ENCODE results near the gene FMO3.

The FMO3 gene

DNA sequence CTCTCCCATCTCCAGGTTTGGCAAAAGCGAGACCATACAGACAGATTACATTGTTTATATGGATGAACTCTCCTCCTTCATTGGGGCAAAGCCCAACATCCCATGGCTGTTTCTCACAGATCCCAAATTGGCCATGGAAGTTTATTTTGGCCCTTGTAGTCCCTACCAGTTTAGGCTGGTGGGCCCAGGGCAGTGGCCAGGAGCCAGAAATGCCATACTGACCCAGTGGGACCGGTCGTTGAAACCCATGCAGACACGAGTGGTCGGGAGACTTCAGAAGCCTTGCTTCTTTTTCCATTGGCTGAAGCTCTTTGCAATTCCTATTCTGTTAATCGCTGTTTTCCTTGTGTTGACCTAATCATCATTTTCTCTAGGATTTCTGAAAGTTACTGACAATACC, 26.4 kb downstream of the FMO3 start:
- DNase-seq, result no peak

DNA sequence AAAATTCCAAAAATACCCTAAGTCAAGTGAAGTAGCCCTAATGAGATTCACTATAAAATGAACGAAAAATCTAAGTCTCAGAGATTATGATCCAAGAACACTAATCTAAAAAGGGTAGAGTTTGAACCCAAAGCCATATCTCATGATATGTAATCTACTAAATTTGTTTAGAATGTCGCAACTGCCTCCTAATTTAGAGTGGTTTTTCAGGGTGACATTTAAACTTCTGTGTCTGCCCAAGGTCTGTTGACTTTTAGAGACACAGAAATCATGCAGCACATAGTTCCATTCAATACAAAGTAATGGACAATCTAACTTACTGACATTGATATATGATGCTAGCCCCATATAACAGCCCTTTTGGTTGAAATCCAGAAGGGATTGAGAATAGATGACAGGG, 28.9 kb downstream of the FMO3 start:
- DNase-seq, result no peak

DNA sequence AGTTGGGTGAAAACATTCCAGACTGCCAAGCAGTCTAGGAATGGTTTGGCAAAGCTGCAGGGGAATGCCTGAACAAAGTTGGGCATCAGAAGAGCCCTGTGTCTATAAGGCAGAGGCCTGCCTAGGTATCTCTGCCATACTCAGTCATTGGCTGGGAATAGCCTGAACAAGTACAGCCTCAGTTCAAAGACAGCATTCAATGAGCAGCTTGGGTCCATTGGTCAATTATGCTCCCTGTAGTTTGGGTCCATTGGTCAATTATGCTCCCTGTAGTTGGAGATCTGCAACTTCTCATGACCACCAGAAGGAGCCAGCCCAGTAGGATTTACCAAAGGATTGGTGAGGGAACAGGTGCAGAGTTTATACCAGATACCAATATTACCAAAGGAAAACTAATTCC, 31.6 kb downstream of the FMO3 start:
- DNase-seq, result no peak

DNA sequence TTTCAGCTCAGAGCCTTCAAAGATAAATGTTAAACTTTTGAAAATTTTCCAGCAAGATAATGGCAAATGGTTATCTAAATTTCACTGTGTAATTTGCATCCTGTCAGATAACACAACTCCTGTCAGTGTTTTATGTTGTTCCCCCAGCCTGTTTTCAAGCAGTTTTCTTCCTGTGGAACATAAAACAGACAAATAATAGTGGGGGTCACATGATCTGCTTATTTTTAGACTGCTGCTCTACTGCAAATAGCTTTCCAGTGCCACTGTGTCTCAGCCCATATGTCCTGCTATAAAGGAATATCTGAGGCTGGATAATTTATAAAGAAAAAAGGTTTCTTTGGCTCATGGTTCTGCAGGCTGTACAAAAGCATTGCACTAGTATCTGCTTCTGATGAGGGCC, 32.2 kb downstream of the FMO3 start:
- no peak for DNase-seq

DNA sequence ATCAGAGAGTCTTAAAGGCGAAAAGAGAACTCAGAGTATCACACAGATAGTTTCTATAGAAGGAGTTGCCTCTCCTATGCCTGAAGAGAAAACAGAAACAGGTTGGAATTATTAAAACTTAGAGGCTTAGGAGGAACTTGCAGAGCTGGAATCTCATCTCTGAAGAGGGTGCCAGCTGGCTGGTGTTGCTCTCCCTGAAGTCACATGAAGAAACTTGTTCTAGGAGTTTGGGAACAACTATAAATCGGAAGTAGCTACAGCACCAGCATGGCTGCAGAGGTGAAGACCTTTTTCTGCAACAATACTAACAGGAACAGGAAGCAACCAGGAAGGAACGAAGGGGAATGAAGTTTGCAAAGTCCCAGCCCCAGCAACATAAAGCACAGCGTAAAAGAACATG, 35.8 kb downstream of the FMO3 start:
- DNase-seq, result no peak

DNA sequence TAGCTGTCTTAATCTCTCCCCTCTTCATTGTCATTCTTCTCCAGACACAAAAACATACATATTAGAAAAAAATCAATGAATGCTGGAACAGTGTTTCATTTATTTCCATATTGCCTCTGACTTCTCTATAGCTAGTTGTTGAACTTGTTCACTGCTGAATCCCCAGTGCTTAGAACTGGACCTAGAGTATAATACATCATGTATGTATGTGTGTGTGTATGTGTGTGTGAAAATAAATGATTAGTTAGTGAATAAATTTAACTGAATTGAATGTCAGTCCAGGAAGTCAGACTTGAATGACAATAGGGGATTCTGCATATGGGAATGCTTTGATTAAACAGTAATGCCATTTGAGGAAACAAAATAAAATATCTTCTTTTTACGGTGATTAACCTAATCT, 36.4 kb downstream of the FMO3 start:
- DNase-seq, result no peak

DNA sequence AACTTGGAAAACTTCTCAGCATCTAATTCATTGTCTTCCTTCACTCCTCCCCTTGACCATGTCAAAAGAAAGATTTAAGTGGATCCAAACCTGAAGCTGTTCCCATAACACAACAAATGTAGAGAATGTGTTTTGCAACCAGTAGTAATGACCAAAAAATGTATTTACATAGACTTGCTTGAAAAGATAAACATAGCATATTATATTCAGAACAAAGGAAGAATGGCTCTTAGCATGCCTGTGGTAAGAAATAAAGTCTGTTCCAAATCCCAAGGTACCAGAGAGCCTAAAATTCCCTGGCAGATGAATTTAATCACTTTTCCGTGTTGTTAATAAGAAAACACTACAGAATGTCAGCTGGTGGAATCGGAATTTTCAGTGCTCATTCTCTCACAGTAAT, 36.8 kb downstream of the FMO3 start:
- DNase-seq, result no peak

DNA sequence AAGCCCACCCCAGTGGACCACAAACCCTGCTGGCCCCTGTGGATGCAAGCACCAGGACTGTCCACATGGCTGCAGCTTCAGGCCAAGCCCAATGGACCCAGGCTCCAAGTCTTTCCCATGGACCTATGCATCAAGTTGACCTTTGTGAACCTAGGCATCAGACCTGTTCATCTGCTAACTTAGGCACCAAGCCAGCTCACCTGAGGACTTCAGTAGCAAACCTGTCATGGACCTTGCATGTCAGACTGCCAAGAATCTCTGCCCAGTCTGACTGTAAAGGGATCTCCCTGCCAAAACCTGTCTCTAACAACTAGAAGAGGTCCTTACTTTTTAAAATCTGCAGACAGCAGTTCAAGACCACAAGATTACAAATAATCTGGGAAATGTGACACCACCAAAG, 37.8 kb downstream of the FMO3 start:
- no peak for DNase-seq

DNA sequence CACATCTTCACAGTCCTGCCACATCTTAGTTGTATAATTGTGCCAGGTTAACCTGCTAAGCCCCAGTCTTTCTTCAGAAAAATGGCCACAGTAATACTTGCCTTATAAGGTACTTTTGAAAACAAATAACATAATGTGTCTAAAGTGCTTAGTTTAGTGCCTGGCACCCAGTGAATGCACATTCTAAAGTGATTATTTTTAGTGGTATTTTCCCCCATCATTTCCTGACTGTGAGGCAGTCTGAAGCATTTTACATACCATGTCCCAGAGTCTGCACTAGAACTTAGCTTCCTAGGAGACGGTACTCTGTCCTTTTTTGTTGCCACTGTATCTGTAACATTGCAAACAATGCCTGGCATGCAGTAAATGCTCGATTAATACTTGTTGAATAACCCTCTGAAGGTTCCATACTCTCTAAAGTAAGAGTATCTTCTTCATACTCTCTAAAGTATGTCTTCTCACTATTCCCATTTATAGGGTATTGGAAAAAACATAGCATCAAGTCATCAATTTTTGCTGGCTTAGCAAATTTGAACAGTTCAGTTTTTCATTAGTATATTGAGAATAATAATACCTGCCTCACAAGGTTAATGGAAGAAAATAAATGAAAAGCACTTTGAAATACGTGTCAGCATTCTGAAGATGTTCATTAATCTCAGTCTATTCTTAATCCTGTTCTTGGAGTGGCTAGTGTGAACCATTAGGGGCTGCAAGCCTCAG, 43.7 kb downstream of the FMO3 start:
- no peak for DNase-seq

DNA sequence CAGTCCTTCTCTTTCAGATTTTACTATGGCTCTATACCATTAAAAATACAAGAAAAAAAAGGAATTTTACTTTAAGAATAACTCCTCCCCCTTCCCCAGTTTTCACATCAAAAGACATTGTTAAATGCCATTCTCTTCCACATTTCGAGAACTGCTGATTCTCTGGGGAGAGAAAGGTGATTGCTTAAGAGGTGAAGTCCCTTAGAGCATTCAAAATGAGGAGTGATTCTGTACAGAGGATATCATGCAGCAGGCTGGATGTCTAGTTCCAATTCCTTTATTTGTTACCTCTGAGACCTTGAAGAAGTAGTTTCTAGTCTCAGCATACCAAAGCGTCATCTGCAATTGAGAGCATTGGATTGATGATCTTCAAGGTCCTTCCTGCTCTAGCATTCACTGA, 46.9 kb downstream of the FMO3 start:
- DNase-seq, result no peak

DNA sequence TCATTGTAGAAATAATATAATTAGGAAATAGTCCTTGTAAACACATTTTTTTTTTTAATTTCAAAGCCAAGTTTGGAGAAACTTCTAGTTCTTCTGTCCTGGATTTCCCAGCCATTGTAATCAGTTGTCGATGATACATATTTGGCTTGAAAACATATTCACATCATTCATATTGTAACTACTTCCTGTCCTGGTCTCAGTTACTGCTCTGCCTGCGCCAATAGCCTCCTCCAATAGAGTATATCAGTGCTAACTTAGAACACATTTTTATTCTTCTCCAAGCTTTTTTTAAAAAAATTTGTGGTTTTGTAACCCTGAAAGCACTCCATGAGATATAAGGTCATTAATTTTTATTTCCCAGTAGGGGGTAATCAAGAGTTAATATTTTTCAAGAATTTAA, 48.3 kb downstream of the FMO3 start:
- DNase-seq, result no peak

DNA sequence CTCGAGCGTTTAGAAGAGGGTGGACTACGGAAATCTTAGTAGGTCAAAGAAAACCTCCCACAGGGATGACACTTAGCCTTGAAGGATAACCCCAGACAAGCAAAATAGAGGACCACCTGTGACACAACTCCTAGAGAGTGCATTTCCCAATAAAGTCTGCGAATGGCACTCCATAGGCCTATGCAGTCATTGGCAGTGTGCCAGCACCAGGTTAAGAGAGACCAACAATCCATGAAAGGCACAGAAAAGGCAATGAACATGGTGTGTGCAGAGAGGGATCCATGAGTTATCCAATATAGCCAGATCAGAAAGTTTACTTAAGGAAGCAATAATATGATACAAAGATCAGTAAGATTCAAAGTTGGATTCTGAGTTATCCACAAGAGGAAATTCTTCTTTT, 49.2 kb downstream of the FMO3 start:
- DNase-seq, result no peak

DNA sequence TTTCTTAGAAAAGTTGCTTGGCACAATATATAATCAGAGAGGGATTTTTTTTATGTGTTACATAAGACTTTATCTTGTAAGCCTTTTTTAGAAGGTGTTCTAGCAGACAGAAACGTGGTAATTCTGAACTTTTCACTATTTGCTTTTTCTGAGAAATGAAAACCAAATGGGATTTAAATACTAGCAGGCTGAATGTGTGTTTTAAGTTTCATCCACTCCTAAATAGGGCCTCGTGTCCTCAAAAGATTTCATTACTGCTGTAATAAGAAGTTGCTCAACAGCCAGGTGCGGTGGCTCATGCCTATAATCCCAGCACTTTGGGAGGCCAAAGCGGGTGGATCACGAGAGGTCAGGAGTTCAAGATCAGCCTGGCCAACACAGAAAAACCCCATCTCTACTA, 49.7 kb downstream of the FMO3 start:
- DNase-seq, result no peak

DNA sequence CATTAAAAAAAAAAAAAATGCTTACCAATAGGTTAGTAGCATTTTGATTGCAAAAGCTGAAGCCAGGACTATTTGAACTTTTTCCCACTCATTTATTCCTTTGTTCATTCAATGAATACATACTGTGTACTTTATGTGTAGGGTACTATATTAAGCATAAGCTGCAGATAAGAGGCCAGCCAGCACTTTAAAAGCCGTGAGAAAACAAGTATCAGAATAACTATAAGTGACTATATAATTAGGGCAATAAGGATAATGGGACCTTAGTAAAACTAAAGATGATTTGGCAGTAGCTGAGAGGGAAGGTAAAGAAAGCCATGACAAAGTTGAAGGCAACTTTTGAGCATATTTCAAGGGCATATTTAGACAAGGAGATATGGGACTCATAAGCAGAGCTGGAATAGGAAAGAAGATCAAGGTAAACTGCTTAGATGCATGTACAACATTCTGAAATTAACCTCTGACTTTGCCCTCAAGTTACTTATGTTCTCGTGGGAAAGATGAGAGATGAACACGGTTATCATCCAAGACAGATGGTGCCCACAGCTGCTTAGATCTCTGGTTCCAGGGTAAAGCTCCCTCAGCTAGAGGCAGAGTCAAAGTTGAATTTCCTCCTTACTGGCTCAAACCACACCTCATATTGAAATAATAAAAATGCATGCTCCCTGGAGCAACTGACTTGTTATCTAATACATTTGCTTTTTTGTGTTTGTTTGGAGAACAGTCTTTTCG, 50.4 kb downstream of the FMO3 start:
- no peak for DNase-seq

DNA sequence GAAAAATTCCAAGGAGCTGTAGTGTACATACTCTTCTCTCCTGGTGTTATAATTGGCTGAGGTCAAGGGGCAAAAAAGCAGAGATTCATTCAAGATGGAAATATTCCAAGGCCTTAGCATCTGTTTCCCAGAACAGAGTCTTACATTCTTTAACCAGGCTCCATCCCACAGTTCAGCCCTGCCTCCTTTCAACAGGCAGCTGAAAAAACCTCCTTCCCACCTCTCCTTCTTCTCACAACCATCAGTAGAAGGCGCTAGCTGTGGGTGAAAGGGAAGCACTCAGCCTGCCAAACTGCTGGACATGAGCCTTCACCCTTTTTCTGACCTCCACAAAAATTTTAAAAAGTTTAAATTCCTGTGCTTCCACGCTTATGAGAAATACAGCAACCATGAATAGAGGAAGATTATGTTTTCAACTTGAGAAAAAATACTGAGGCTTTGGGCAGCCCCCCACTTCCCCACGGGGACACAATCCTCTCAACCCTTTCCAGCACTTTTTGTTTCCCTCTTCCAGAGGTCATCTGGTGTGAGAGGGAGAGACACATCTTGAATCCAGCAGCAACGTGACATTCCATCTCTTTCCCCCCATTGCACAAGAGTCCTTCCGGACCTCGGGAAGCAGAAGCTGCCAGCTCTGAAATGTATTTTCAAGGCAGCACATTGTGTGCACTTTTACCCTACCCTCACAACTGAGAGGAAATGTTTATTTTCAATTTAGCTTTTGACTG, 51.1 kb downstream of the FMO3 start:
- DNase-seq, result no peak

DNA sequence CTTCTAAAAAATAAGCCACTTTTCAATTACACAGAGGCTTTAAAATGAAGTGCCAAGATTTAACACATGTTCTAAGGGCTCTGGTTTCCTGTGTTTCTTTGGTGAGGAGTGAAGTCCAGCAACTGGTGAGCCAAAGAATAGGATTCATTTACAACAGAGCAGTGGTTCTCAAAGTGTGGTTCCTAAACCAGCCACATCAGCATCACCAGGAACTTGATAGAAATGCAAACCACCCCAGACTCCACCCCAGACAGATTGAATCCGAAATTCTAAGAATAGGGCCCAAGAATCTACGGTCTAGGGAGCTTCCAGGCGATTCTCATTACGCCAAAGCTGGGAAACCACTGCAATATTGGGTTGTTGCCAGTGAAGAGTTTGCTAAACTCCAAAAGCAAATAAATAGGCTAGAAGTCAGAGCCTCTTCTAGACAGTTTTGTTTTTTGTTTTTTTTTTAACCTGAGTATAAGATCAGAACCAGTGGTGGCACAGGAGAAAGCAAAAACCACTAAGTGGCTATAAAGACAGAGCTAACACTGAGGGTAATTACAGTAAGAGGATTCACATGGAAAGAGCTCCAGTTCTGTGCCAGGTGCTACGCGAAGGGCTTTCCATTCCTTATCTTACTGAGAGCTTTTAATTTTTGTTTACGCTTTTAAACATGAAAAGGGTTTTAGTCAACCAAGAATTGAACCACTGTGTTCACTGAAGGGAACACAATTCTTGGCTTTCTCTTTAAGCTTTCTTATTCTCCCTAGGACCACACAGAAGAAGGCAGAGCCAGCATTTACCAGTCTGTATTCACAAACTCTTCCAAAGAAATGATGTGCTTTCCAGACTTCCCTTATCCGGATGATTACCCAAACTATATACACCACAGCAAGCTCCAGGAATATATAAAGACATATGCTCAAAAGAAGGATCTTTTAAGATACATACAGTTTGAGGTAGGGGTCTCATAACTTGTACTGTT, 52.0 kb downstream of the FMO3 start:
- DNase-seq, result no peak

DNA sequence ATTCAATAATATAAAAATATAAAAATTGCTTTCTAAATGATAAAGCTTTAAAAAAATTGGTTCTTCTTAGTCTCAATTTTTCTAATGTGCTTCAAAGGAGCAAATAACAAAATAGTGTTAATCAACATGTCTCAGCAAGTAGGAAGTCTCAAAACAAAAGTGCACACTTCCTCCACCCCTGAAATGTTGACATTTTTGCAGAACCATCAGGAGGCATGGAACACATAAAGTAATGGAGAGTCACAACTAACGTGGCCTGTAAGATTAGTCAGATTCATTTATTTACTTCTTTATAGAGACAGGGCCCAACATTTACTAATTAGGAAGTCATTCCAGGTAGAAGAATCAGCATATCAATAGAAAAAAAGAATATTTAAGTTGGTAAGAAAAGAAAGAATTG, 59.5 kb downstream of the FMO3 start:
- no peak for DNase-seq

DNA sequence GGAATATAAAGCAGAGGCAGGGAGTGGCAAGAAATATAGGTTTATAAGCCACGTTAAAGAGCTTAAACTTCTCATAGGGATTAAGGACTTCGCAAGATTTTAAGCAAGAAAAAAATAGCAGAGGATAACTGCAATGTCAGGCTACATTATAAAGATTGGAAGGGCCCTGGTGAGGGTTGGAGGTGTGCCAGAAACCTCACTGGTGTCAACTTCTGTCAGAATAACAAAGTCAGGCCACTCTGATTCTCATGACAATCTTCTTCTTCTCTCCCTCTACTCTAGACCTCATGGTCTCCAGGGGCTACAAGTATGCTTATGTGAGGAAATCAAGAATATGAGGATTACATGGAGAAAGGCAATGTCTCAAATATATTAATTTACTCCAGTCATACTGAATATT, 61.8 kb downstream of the FMO3 start:
- DNase-seq, result no peak

DNA sequence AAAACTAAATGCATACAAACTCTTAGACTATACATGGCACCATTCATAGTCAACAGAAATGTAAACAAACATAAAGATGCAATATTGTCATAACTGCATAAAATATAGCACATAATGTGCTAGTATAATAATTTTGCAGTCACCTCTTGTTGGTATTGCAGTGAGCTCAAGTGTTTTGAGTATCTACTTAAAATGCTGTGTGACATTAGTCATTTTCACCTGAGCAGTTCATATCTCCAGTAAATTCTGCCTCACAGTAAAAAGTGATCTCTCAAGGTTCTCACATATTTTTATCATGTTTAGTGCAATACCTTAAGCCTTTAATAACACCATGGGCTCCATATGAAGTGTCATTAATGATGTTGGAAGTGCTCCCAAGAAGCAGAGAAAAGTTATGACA, 64.8 kb downstream of the FMO3 start:
- no peak for DNase-seq

DNA sequence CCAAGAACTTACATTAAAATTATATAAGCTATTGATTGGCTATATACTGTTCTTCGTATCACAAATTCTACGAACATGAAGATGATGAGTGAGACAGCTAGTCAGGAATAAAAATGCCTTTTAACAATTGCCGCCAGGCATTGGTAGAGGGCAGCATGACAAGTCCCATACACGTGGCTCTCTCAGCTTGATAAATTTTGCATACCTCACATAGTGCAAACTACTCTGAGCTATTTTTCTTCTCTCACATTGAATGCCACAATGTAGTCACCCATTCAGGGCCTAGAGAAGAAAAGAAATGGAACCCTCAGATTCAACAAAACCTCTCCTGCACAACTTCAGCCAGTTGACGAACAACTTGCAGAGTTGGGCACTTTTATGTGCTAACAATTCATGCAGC, 67.4 kb downstream of the FMO3 start:
- no peak for DNase-seq

DNA sequence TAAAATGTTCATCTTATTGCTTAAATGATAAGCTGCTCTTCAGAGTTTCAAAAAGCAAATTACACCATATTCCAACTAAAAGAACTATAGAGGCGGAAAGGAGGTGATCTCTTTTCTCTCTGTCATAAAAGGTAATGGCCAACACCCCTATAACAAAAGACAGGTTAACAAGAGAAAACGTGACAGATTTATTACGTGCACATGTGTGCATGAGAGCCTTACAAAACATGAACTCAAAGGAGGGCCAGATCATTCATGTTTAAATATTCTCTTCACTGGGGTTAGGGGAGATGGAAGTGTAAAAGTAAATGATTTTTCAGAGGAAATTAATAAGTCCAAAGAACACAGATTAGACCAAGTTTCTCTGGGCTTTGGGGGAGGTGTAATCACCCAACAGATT, 67.8 kb downstream of the FMO3 start:
- no peak for DNase-seq

DNA sequence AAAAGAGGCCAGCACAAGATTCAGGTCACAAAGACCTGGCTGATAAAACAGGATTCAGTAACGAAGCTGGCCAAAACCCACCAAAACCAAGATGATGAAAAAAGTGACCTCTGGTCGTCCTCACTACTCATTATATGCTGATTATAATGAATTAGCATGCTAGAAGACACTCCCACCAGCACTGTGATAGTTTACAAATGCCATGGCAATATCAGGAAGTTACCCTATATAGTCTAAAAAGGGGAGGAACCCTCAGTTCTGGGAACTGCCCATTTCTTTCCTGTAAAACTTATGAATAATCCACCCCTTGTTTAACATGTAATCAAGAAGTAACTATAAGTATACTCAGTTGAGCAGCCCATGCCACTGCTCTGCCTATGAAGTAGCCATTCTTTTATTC, 68.4 kb downstream of the FMO3 start:
- no peak for DNase-seq

DNA sequence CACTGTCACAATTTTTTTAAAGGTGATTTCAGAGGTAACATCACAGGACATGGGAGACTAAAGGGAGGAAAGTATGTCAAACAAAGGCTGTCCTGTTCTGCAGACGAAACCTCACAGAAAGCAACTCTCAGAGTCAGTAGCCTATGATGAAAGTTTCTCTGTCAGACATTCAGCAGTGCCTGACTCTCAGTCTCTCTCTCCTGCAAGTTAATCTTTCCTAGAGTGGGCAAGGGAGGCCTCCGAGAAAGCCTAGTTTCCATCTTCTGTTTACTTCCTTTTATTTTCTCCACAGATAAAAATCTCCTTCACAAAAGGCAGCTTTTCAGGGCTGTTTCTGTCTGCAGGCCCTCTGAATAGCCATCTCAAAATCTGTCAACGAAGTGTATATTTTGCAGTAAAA, 69.5 kb downstream of the FMO3 start:
- DNase-seq, result no peak
